Suprapubic skin (tissue), 4 donors: ENCODE data around the gene PHACTR1. TPM values are rescaled to one million over a fixed set of nuclear protein-coding genes. Genes with fewer than 3 reads are reported as not detected.

Source experiments
- DNase-seq, 2 donors: peaks; one replicate each; pipeline ENCODE4 v3.0.0-alpha.2; 2019; ENCODE audit warnings: low spot score in 2 of 2
- H3K27ac ChIP-seq: fragments of 200-600 bp; sonication (generic); one replicate; pipeline ENCODE4 v1.5.1; 2019
- H3K27me3 ChIP-seq: fragments of 200-600 bp; sonication (generic); one replicate; pipeline ENCODE4 v1.5.1; 2019
- H3K36me3 ChIP-seq: fragments of 200-600 bp; sonication (generic); one replicate; pipeline ENCODE4 v1.5.1; 2019
- H3K4me1 ChIP-seq: fragments of 200-600 bp; sonication (generic); one replicate; pipeline ENCODE4 v1.5.1; 2019
- H3K4me3 ChIP-seq: fragments of 200-600 bp; sonication (generic); one replicate; pipeline ENCODE4 v1.5.1; 2019; ENCODE audit warnings: mild to moderate bottlenecking
- H3K9me3 ChIP-seq: fragments of 200-600 bp; sonication (generic); one replicate; pipeline ENCODE4 v1.5.1; 2019
- CTCF ChIP-seq, 2 donors: fragments of 200-600 bp in 1 of 2; fragments of 450-650 bp in 1 of 2; sonication (generic) in 1 of 2; IDR thresholded peaks; one replicate each; pipeline ENCODE4 v1.5.1; 2016 to 2019; ENCODE audit warnings: antibody characterized with exemption in 2 of 2, mild to moderate bottlenecking in 1 of 2, moderate library complexity in 1 of 2
- EP300 ChIP-seq: sonication (generic); formaldehyde crosslinking; IDR thresholded peaks from one replicate; pipeline ENCODE4 v1.6.1; 2017; ENCODE audit warnings: antibody characterized with exemption
- POLR2A ChIP-seq, 2 donors: fragments of 450-650 bp; IDR thresholded peaks; one replicate each; pipeline ENCODE4 v1.6.1; 2017; ENCODE audit warnings: antibody characterized with exemption in 2 of 2, mild to moderate bottlenecking in 2 of 2, moderate library complexity in 2 of 2
- POLR2AphosphoS5 ChIP-seq, 3 donors: sonication (generic); formaldehyde crosslinking; IDR thresholded peaks; one replicate each; pipeline ENCODE4 v1.6.1; 2017; ENCODE audit warnings: antibody characterized with exemption in 3 of 3
- WGBS: methylation state at CpG from one replicate; pipeline ENCODE4 v1.1.5; 2018; 5-methylcytosine and 5-hydroxymethylcytosine counted together
- total RNA-seq, 4 donors: library from RNA; depleted of rRNA; stranded (reverse); fragments of >200 nt; gene quantifications; one replicate each; pipeline ENCODE4 v1.1.0, GENCODE V29; 2016

The PHACTR1 gene
- total RNA-seq, 4 donors from 2014 or later: 4.0 to 8.2 (median 6.4) TPM

- no peak overlapping the region for H3K4me3 ChIP-seq
- DNase-seq: no peak
- TF ChIP-seq POLR2AphosphoS5 (IDR thresholded peaks at IDR 0.05) (no peak), EP300 (no peak), CTCF (IDR thresholded peaks at IDR 0.05) (no peak), POLR2A (IDR thresholded peaks at IDR 0.05) (no peak)
- WGBS: 80% methylated on average over 5 of the region's 5 CpGs
- no peaks in the 10 kb centered on the region for H3K9me3 ChIP-seq
- H3K27ac ChIP-seq: no peak overlapping the region
- H3K4me1 ChIP-seq: no peaks in the 10 kb centered on the region
- H3K36me3 ChIP-seq: no peaks in the 10 kb centered on the region
- no peaks in the 10 kb centered on the region for H3K27me3 ChIP-seq
Measured at GRCh38 chr6:13005994-13006393, 289.4 kb downstream of the PHACTR1 start.

GRCh38 chr6:13006578-13007300, 290.2 kb downstream of the PHACTR1 start:
- TF ChIP-seq POLR2A (IDR thresholded peaks at IDR 0.05) (no peak), POLR2AphosphoS5 (IDR thresholded peaks at IDR 0.05) (no peak), EP300 (no peak), CTCF (IDR thresholded peaks at IDR 0.05) (no peak)
- Histone ChIP-seq H3K4me3 (no peak overlapping the region), H3K27ac (no peak overlapping the region), H3K27me3 (no peaks in the 10 kb centered on the region), H3K4me1 (peaks cover under 1% of the 10 kb centered on the region), H3K36me3 (no peaks in the 10 kb centered on the region), H3K9me3 (no peaks in the 10 kb centered on the region)
- WGBS: 82% methylated on average over 4 of the region's 4 CpGs
- DNase-seq: no peak

GRCh38 chr6:13007744-13008143, 291.2 kb downstream of the PHACTR1 start:
- 83% methylated on average over 1 of the region's 1 CpG for WGBS
- Histone ChIP-seq H3K36me3 (no peaks in the 10 kb centered on the region), H3K4me3 (no peak overlapping the region), H3K9me3 (no peaks in the 10 kb centered on the region), H3K27ac (no peak overlapping the region), H3K4me1 (peaks cover 9% of the 10 kb centered on the region), H3K27me3 (no peaks in the 10 kb centered on the region)
- TF ChIP-seq POLR2AphosphoS5 (IDR thresholded peaks at IDR 0.05) (no peak), EP300 (no peak), CTCF (IDR thresholded peaks at IDR 0.05) (no peak), POLR2A (IDR thresholded peaks at IDR 0.05) (no peak)
- DNase-seq: no peak

- DNase-seq: no peak
- no peaks in the 10 kb centered on the region for H3K36me3 ChIP-seq
- no peak overlapping the region for H3K27ac ChIP-seq
- H3K9me3 ChIP-seq: no peaks in the 10 kb centered on the region
- H3K4me1 ChIP-seq: peaks cover 18% of the 10 kb centered on the region
- peaks cover 4% of the 10 kb centered on the region for H3K27me3 ChIP-seq
- H3K4me3 ChIP-seq: no peak overlapping the region
- no peak for TF ChIP-seq POLR2AphosphoS5 (IDR thresholded peaks at IDR 0.05)
- TF ChIP-seq POLR2A (IDR thresholded peaks at IDR 0.05): no peak
- no peak for TF ChIP-seq CTCF (IDR thresholded peaks at IDR 0.05)
- no peak for TF ChIP-seq EP300
- WGBS: 86% methylated on average over 3 of the region's 3 CpGs
Measured at GRCh38 chr6:13009031-13009430, 292.5 kb downstream of the PHACTR1 start.

GRCh38 chr6:13009461-13009860, 292.9 kb downstream of the PHACTR1 start:
- peaks cover 22% of the 10 kb centered on the region for H3K4me1 ChIP-seq
- H3K4me3 ChIP-seq: no peak overlapping the region
- no peaks in the 10 kb centered on the region for H3K36me3 ChIP-seq
- no peak for DNase-seq
- TF ChIP-seq EP300: no peak
- TF ChIP-seq CTCF (IDR thresholded peaks at IDR 0.05): no peak
- TF ChIP-seq POLR2A (IDR thresholded peaks at IDR 0.05): no peak
- no peak for TF ChIP-seq POLR2AphosphoS5 (IDR thresholded peaks at IDR 0.05)
- 86% methylated on average over 2 of the region's 2 CpGs for WGBS
- H3K27ac ChIP-seq: no peak overlapping the region
- H3K27me3 ChIP-seq: peaks cover 4% of the 10 kb centered on the region
- H3K9me3 ChIP-seq: no peaks in the 10 kb centered on the region
